Measurements from ENCODE around the gene ANXA11. TPM values are rescaled to one million over a fixed set of nuclear protein-coding genes. Genes with fewer than 3 reads are reported as not detected.

Gene ANXA11
- total RNA-seq, 1 experiment from 2014 or later = 327 TPM

DNA sequence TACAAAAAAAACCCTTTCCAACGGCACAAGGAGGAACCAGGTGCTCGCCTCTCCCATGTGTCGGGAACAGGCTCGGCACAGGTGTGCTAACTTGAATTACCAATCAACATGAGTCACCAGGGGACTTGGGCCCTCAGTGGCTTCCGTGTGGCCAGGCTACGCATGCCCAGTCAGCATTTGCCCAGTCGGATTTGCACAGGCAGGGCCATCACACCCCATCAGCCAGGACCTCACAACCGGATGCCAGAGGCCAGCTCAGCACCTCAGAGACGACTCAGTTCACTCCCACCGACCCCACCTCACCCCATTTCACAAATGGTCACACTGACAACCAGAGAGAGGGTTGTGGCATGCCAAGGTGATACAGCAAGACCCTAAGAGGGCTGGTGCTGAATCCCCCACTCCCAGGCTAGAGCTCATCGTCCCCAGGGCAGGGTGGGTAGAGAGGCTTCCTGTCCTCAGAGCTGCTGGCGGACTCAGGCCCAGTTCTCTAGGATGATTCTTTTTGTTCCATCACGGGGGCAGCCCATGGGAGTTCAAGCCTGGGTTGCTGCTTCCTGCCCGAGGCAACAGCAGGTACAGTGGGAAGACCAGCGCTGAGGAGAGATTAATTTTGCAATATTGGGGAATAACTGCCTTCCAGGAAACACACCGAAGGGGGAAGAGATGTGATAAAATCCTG, 13.6 kb downstream of the ANXA11 start:
- no peaks in the 10 kb centered on the region for H3K27me3 Mint-ChIP-seq (ENCODE audit: insufficient read depth, unreplicated experiment)
- H3K4me3 Mint-ChIP-seq (ENCODE audit: unreplicated experiment) = no peak overlapping the region
- H3K4me1 Mint-ChIP-seq (ENCODE audit: low read depth, unreplicated experiment) = peaks cover 24% of the 10 kb centered on the region
- peaks cover 28% of the 10 kb centered on the region for H3K4me1 ChIP-seq
- peaks cover 60% of the 10 kb centered on the region for H3K36me3 Mint-ChIP-seq (ENCODE audit: insufficient read depth, unreplicated experiment)
- TF ChIP-seq, protein P1, sequence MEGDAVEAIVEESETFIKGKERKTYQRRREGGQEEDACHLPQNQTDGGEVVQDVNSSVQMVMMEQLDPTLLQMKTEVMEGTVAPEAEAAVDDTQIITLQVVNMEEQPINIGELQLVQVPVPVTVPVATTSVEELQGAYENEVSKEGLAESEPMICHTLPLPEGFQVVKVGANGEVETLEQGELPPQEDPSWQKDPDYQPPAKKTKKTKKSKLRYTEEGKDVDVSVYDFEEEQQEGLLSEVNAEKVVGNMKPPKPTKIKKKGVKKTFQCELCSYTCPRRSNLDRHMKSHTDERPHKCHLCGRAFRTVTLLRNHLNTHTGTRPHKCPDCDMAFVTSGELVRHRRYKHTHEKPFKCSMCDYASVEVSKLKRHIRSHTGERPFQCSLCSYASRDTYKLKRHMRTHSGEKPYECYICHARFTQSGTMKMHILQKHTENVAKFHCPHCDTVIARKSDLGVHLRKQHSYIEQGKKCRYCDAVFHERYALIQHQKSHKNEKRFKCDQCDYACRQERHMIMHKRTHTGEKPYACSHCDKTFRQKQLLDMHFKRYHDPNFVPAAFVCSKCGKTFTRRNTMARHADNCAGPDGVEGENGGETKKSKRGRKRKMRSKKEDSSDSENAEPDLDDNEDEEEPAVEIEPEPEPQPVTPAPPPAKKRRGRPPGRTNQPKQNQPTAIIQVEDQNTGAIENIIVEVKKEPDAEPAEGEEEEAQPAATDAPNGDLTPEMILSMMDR (IDR thresholded peaks at IDR 0.05; ENCODE audit: insufficient read depth in 1 of 2, low read depth in 1 of 2, low read length in 1 of 2, severe bottlenecking in 1 of 2, unreplicated experiment in 1 of 2) = no peak
- DNase-seq = no peak
- no peak overlapping the region for H3K27ac Mint-ChIP-seq (ENCODE audit: unreplicated experiment)
- ChIA-PET CTCF (no interaction called here), POLR2A (no interaction called here)
- intact Hi-C loops (cut with micrococcal nuclease; ENCODE audit: unreplicated experiment) = no loop called here
- H3K36me3 ChIP-seq (ENCODE audit: control insufficient read depth, insufficient read depth, low read length) = peaks cover 6% of the 10 kb centered on the region; the same call in 1 of the 2 replicates
- H3K9me3 ChIP-seq = peaks cover 9% of the 10 kb centered on the region
- BruUV-seq (replicated peaks) = no TSS peak
- H3K27me3 ChIP-seq (replicated peaks; ENCODE audit: control insufficient read depth, insufficient read depth, low read length) = no peaks in the 10 kb centered on the region
- H3K9me3 Mint-ChIP-seq (ENCODE audit: unreplicated experiment) = peaks cover 12% of the 10 kb centered on the region
- no peak overlapping the region for H3K4me3 ChIP-seq (ENCODE audit: low read depth, low read length)

DNA sequence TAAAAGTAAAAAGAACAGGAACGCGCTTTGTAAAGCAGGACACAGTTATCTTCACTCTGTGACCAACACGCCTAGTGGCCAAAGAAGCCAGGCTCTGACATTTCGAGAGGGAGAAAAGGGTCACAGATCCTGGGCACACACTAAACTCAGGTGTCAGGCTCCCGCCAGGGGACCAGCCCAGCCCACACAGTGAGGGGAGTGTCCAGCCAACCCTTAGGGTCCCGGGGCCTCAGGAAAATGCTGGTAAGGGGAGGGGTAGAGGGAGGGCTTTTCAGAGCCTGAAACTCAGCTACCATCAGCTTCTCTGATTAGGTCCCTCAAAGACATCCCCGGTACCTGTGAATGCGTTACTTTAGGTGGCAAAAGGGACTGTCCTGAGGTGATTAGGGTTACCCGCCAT, 16.6 kb downstream of the ANXA11 start:
- no peak for DNase-seq
- Mint-ChIP-seq H3K4me1 (ENCODE audit: low read depth, unreplicated experiment) (peaks cover 20% of the 10 kb centered on the region), H3K27ac (ENCODE audit: unreplicated experiment) (no peak overlapping the region), H3K4me3 (ENCODE audit: unreplicated experiment) (no peak overlapping the region), H3K9me3 (ENCODE audit: unreplicated experiment) (peaks cover 12% of the 10 kb centered on the region), H3K36me3 (ENCODE audit: insufficient read depth, unreplicated experiment) (peaks cover 44% of the 10 kb centered on the region), H3K27me3 (ENCODE audit: insufficient read depth, unreplicated experiment) (no peaks in the 10 kb centered on the region)
- H3K4me3 ChIP-seq (ENCODE audit: low read depth, low read length) = no peak overlapping the region
- TF ChIP-seq, protein P1 (IDR thresholded peaks at IDR 0.05; ENCODE audit: insufficient read depth in 1 of 2, low read depth in 1 of 2, low read length in 1 of 2, severe bottlenecking in 1 of 2, unreplicated experiment in 1 of 2) = no peak
- H3K4me1 ChIP-seq = 0 out of 2 replicates have a peak, but pooled peaks cover 5% of the 10 kb centered on the region
- no peaks in the 10 kb centered on the region for H3K27me3 ChIP-seq (replicated peaks; ENCODE audit: control insufficient read depth, insufficient read depth, low read length)
- no TSS peak for BruUV-seq (replicated peaks)
- intact Hi-C loops (cut with micrococcal nuclease; ENCODE audit: unreplicated experiment) = no loop called here
- peaks cover 9% of the 10 kb centered on the region for H3K9me3 ChIP-seq
- peaks cover 4% of the 10 kb centered on the region; the same call in 1 of the 2 replicates for H3K36me3 ChIP-seq (ENCODE audit: control insufficient read depth, insufficient read depth, low read length)
- POLR2A ChIA-PET = no interaction called here
- CTCF ChIA-PET = no interaction called here

DNA sequence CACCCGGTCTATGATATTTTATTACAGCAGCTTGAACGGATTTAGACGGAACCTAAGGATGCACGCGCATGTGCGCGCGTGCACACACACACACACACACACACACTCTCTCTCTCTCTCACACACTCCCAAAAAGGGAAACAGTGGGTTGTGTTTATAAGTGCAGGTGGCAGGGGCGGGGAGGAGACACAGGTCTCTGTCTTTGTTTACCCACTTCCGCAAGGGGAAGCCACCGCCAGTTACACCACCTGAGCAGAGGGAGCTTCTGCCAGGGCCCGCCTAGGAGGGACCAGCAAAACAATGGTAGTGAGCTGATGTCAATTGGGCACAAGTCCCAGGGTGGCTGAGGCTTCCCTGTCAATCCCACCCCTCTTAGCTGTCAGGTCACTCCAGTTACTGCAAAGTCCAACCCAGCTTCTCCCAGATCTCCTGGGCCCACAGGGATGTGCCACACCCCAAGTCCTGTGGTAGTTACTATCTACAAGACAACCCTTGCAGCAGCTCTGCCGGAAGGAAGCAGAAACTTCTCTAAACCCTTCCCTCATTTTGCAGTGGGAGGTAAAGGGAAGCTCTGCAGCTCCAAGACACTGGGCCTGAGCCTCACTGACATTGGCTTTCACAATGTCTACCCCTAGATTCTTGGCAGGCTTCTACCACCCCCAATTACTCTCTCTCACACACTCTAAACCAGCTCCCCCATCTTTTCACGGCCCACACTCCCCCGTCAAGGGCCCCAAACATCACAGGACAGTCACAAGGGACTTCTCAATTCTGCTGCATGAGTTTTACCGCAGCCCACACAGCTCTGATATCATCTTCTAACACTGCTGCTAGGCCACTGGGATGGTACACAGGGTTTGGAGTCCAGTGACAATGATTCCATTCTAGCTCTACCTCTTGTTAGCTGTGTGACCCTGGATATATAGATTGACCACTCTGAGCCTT, 17.6 kb downstream of the ANXA11 start:
- H3K36me3 Mint-ChIP-seq (ENCODE audit: insufficient read depth, unreplicated experiment) = peaks cover 44% of the 10 kb centered on the region
- H3K4me3 Mint-ChIP-seq (ENCODE audit: unreplicated experiment) = no peak overlapping the region
- DNase-seq = no peak
- intact Hi-C loops (cut with micrococcal nuclease; ENCODE audit: unreplicated experiment) = loop anchor here (1.0 kb wide), 1 partner anchor 22 kb away; no protein-coding TSS in a partner anchor
- no peaks in the 10 kb centered on the region for H3K27me3 ChIP-seq (replicated peaks; ENCODE audit: control insufficient read depth, insufficient read depth, low read length)
- no TSS peak for BruUV-seq (replicated peaks)
- no peaks in the 10 kb centered on the region for H3K27me3 Mint-ChIP-seq (ENCODE audit: insufficient read depth, unreplicated experiment)
- CTCF ChIA-PET = no interaction called here
- H3K9me3 Mint-ChIP-seq (ENCODE audit: unreplicated experiment) = peaks cover 10% of the 10 kb centered on the region
- TF ChIP-seq, protein P1 (IDR thresholded peaks at IDR 0.05; ENCODE audit: insufficient read depth in 1 of 2, low read depth in 1 of 2, low read length in 1 of 2, severe bottlenecking in 1 of 2, unreplicated experiment in 1 of 2) = no peak
- peaks cover 4% of the 10 kb centered on the region; the same call in 1 of the 2 replicates for H3K36me3 ChIP-seq (ENCODE audit: control insufficient read depth, insufficient read depth, low read length)
- POLR2A ChIA-PET = no interaction called here
- no peak overlapping the region for H3K4me3 ChIP-seq (ENCODE audit: low read depth, low read length)
- 0 out of 2 replicates have a peak, but pooled peaks cover 5% of the 10 kb centered on the region for H3K4me1 ChIP-seq
- H3K4me1 Mint-ChIP-seq (ENCODE audit: low read depth, unreplicated experiment) = peaks cover 20% of the 10 kb centered on the region
- H3K9me3 ChIP-seq = peaks cover 6% of the 10 kb centered on the region
- H3K27ac Mint-ChIP-seq (ENCODE audit: unreplicated experiment) = no peak overlapping the region
